Stimulated activated naive CD4-positive, alpha-beta T cell (primary cell): ENCODE measurements around the gene ZSCAN31.

ENCODE experiments used
- DNase-seq, 6 experiments: peaks; one replicate each; lab custom pipeline; 2025; lab: John Stamatoyannopoulos, UW

The ZSCAN31 gene

GRCh38 chr6:28353356-28353755 is 17.4 kb upstream of the ZSCAN31 start:
- DNase-seq: no peak

- no peak for DNase-seq
Observed at GRCh38 chr6:28351493-28351925, 15.6 kb upstream of the ZSCAN31 start.

GRCh38 chr6:28351087-28351486 is 15.1 kb upstream of the ZSCAN31 start:
- no peak for DNase-seq

GRCh38 chr6:28349892-28350737 is 14.2 kb upstream of the ZSCAN31 start, which contains the start of gene ZKSCAN3:
Gene ZKSCAN3, plus strand, starts transcription at chr6:28349947. Its CDS starts 9,640 bp downstream, at chr6:28359587.
- DNase-seq: peak; percentile 59 to 81 (median 68)

GRCh38 chr6:28349344-28349891 is 13.5 kb upstream of the ZSCAN31 start:
- DNase-seq: no peak

GRCh38 chr6:28347119-28347518 is 11.2 kb upstream of the ZSCAN31 start:
- DNase-seq: peak in 1 of 6 experiments; percentile 4

GRCh38 chr6:28345201-28345600 is 9.3 kb upstream of the ZSCAN31 start:
- no peak for DNase-seq

GRCh38 chr6:28343898-28344677 is 8.1 kb upstream of the ZSCAN31 start:
- no peak for DNase-seq

- no peak for DNase-seq
Observed at GRCh38 chr6:28340310-28341095, 4.6 kb upstream of the ZSCAN31 start.

GRCh38 chr6:28337121-28337520 is 1.2 kb upstream of the ZSCAN31 start:
- DNase-seq: no peak

GRCh38 chr6:28336284-28337120 is 554 bp upstream of the ZSCAN31 start:
- peak in 5 of 6 experiments; percentile 7 to 61 (median 16) for DNase-seq

GRCh38 chr6:28335040-28335563 is 846 bp downstream of the ZSCAN31 start:
- no peak for DNase-seq

GRCh38 chr6:28334286-28335039 is 1.5 kb downstream of the ZSCAN31 start:
- no peak for DNase-seq

GRCh38 chr6:28333599-28334018 is 2.3 kb downstream of the ZSCAN31 start:
- DNase-seq: no peak

GRCh38 chr6:28333047-28333446 is 2.9 kb downstream of the ZSCAN31 start:
- DNase-seq: no peak

GRCh38 chr6:28330041-28330440 is 5.9 kb downstream of the ZSCAN31 start:
- DNase-seq: no peak

- DNase-seq: no peak
Observed at GRCh38 chr6:28326371-28326948, 9.5 kb downstream of the ZSCAN31 start.

- no peak for DNase-seq
Observed at GRCh38 chr6:28323813-28324424, 12.0 kb downstream of the ZSCAN31 start.

- no peak for DNase-seq
Observed at GRCh38 chr6:28322661-28323060, 13.3 kb downstream of the ZSCAN31 start.
